Right lobe of liver (tissue), 6 donors: ENCODE data around the gene AGR2. TPM values are rescaled to one million over a fixed set of nuclear protein-coding genes. Genes with fewer than 3 reads are reported as not detected.
A peak's percentile ranks its signal among the peaks of the same experiment; 100 is the strongest.

Experiments used
- ATAC-seq, 4 donors: fragments of 200-7000 bp; cut with Tn5 transposase; one replicate each; pipeline ENCODE4 v1.9.1; 2020; ENCODE audit warnings: mild to moderate bottlenecking in 4 of 4, moderate library complexity in 4 of 4
- DNase-seq, 3 donors: peaks; one replicate each; pipeline ENCODE4 v3.0.0-alpha.2; 2020
- H3K27ac ChIP-seq, 3 donors: fragments of 200-600 bp; one replicate each; pipeline ENCODE4 v1.8.0; 2022
- H3K27me3 ChIP-seq, 2 donors: fragments of 200-600 bp; one replicate each; pipeline ENCODE4 v1.8.0; 2022
- H3K36me3 ChIP-seq, 4 donors: fragments of 200-600 bp; sonication (generic) in 1 of 4; one replicate each; pipeline versions ENCODE4 v1.5.1 to v1.8.0; 2017 to 2022; ENCODE audit warnings: control low read depth in 1 of 4
- H3K4me1 ChIP-seq, 4 donors: fragments of 200-600 bp; sonication (generic) in 1 of 4; one replicate each; pipeline versions ENCODE4 v1.5.1 to v1.8.0; 2017 to 2022; ENCODE audit warnings: control low read depth in 1 of 4
- H3K4me3 ChIP-seq, 3 donors: fragments of 200-600 bp; one replicate each; pipeline ENCODE4 v1.8.0; 2022
- H3K9me3 ChIP-seq, 4 donors: fragments of 200-600 bp; sonication (generic) in 1 of 4; one replicate each; pipeline versions ENCODE4 v1.5.1 to v1.8.0; 2017 to 2022; ENCODE audit warnings: control low read depth in 1 of 4
- POLR2A ChIP-seq: fragments of 450-650 bp; IDR thresholded peaks from one replicate; pipeline ENCODE4 v1.6.1; 2017; ENCODE audit warnings: antibody characterized with exemption, mild to moderate bottlenecking
- WGBS: methylation state at CpG from one replicate; pipeline ENCODE4 v1.1.6; 2018; ENCODE audit warnings: low coverage, low lambda C conversion rate; ENCODE audit not compliant: insufficient coverage; ENCODE audit errors: missing lambda C conversion rate; 5-methylcytosine and 5-hydroxymethylcytosine counted together
- intact Hi-C, 2 donors: fragments of 100-400 bp; cut with DNase I; formaldehyde crosslinking; loops; one replicate each; pipeline versions ENCODE4 v1.11.2 to v1.14.1; 2022
- total RNA-seq, 6 experiments: library from RNA; depleted of rRNA in 2 of 6; stranded (reverse); fragments of >200 nt in 2 of 6; fragmentation: NEBNext Ultra II Directional in 3 of 6; extraction: Animal tissue kit (Norgen Biotek cat#: 25700) in 3 of 6; gene quantifications; one replicate each; pipeline versions ENCODE4 v1.1.0 to v1.2.4, GENCODE V29; 2016 to 2023
- TF ChIP-seq, protein P1 (sequence below), 4 donors: fragments of 200-600 bp in 3 of 4; fragments of 450-650 bp in 1 of 4; IDR thresholded peaks; one replicate each; pipeline versions ENCODE4 v1.5.1 to v1.8.0; 2016 to 2022; ENCODE audit warnings: antibody characterized with exemption in 4 of 4, mild to moderate bottlenecking in 2 of 4
- donor health status: DM: no; HTN: yes; CAD: no.
- donor health status: DM: no; HTN: no; CAD: no.
- donor health status: DM: no; HTN: no; CAD: no.
- donor health status: DM: no; HTN: yes; CAD: no.
- donor health status: DM: no; HTN: yes; CAD: no.

AGR2 gene
- total RNA-seq, 6 experiments from 2014 or later, result 0.15 to 0.43 (median 0.33) TPM; not detected in 2

DNA sequence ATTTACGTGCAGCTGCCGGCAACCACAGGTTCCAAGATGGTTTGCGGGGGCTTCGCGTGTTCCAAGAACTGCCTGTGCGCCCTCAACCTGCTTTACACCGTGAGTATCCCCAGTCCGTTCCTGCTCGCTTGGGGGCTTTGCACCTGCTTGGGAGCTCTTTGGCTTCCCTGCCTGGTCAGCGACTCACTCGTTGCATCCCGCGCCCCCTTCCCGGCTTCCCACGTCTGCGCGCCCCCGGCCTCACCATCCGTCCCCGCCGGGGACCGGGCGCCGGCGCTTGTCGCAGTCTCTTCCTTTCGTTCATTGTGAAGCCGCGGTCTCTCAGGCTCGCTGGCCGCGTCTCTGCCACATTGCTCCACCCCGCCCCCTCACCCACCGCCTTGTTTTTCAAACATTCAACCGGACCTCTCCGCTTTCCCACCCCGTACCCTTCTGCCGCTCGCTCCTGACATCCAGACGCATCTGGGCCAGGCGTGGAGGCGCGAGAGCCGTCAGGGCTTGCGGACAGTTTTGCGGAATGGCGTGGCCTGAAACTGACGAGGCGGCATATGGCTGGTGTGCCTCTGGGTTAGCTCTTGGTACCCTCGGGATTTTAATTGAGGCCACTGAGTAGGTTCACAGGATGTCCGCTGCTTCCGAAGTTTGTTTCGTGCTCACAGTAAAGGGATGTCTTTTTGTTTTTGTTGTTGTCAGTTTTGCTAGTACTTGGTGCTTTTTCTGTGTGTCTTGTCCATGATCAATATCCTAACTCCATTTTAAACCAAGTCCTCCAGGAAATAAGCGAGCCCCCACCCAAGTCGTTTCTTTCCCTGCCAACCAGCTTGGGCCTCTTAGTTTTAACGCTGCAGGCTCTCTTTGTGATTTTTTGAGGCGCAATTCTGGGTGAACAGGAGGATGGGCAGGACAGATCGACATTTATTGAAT is 50.6 kb downstream of the AGR2 start:
- 15% methylated on average over 34 of the region's 58 CpGs for WGBS
- H3K4me3 ChIP-seq, result peak overlapping the region; percentile 73 to 88 (median 78)
- DNase-seq (peak; percentile 52 to 62 (median 59)), ATAC-seq (peak; percentile 41 to 51 (median 48))
- no peak for TF ChIP-seq POLR2A
- TF ChIP-seq, protein P1, sequence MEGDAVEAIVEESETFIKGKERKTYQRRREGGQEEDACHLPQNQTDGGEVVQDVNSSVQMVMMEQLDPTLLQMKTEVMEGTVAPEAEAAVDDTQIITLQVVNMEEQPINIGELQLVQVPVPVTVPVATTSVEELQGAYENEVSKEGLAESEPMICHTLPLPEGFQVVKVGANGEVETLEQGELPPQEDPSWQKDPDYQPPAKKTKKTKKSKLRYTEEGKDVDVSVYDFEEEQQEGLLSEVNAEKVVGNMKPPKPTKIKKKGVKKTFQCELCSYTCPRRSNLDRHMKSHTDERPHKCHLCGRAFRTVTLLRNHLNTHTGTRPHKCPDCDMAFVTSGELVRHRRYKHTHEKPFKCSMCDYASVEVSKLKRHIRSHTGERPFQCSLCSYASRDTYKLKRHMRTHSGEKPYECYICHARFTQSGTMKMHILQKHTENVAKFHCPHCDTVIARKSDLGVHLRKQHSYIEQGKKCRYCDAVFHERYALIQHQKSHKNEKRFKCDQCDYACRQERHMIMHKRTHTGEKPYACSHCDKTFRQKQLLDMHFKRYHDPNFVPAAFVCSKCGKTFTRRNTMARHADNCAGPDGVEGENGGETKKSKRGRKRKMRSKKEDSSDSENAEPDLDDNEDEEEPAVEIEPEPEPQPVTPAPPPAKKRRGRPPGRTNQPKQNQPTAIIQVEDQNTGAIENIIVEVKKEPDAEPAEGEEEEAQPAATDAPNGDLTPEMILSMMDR (IDR thresholded peaks at IDR 0.05), result no peak
- H3K27me3 ChIP-seq, result no peaks in the 10 kb centered on the region
- H3K4me1 ChIP-seq, result no peaks in the 10 kb centered on the region
- intact Hi-C loops, result no loop called here
- peak overlapping the region in 2 of 3 donors; percentile 31 to 49 for H3K27ac ChIP-seq
- H3K9me3 ChIP-seq, result no peaks in the 10 kb centered on the region
- H3K36me3 ChIP-seq, result no peaks in the 10 kb centered on the region

DNA sequence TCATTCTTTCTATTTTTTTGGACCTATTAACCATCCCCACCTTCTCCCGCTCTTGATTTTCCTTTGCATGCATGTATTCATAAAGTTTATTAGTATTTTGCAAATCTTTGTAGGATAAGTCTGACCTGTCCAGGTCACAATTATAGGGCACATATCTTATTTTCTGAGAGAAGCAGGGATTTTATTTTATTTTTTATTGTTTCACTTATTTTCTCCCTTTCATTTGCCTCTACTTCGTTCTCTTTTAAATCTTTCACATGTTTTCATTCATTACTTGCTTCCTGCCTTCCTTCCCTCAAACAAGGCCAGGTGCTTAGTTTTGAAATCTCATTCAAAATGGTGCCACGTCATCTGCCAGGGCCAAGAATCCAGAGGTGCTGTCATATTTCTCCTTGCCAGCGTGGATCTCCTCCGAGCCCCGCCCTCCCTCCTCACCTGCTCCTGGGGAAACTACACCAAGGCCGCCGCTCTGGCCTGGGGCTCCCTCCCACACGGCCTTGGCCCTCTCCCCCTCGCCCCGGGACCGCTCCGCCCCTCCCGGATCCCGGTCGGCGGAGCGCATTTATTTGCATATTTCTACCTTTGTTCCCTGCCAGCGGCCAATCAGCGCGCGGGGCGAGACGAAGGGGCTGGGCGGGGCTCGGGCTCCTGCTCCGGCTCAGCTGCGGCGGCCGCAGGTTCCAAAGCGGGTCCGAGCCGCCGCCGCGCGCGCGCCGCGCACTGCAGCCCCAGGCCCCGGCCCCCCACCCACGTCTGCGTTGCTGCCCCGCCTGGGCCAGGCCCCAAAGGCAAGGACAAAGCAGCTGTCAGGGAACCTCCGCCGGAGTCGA is 51.5 kb downstream of the AGR2 start, which contains the start of gene TSPAN13:
TSPAN13 (plus strand) TSS at position 654 of the 830 bp plus-strand sequence. CDS start 213 bp downstream, outside the sequence.
- H3K9me3 ChIP-seq, result no peaks in the 10 kb centered on the region
- DNase-seq (peak; percentile 94 to 96 (median 95)), ATAC-seq (peak; percentile 95 to 99 (median 98))
- H3K27ac ChIP-seq, result peak within 1 kb of the TSS in 2 of 3 donors; percentile 31 to 49
- intact Hi-C loops, result no loop called here
- no peaks in the 10 kb centered on the region for H3K27me3 ChIP-seq
- H3K4me1 ChIP-seq, result no peaks in the 10 kb centered on the region
- no peaks in the 10 kb centered on the region for H3K36me3 ChIP-seq
- WGBS, result 7% methylated on average over 18 of the region's 48 CpGs
- H3K4me3 ChIP-seq, result peak within 1 kb of the TSS; percentile 73 to 88 (median 78)
- TF ChIP-seq, protein P1 (IDR thresholded peaks at IDR 0.05), result no peak
- TF ChIP-seq POLR2A, result peak; percentile 68

DNA sequence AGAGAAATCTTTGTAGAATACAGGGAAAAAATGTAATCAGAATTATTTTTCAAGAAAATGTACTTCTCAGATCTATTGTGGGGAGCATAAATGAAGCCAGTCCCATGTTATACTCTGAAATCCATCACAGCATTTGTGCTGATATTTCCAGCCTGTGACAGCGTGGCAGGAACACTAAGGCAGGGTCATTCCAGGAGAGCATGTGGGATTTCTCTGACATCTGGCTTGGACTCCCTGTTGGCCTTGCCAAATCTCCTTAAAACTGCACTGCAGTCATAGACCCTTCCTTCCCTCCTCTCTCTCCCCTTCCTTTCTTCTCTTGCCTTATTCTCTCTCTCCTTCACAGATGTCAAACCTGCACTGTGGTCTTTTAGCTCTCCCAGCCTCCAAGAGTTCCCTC is 57.7 kb downstream of the AGR2 start:
- H3K36me3 ChIP-seq, result no peaks in the 10 kb centered on the region

DNA sequence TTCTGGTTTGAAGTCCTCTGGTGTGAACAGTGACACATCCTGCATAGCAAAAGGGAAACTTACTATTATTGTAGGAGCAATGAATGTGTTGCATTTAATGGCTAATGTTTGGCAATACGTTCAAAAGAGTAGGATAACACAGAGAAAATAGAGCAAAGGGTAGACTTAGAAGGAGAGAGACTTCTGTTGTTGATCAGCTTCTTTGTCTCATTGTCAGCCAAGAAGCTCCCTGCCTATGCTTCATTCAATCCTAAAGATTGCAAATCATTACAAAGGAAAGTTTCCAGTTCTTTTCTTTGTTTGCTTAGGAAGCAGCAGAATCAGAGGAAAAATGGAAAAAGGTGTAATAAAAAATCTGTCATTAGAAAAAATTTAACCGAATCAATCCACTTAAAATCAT is 59.2 kb downstream of the AGR2 start:
- no peaks in the 10 kb centered on the region for H3K27me3 ChIP-seq
- intact Hi-C loops, result no loop called here
- TF ChIP-seq, protein P1 (IDR thresholded peaks at IDR 0.05), result no peak
- no peak for TF ChIP-seq POLR2A
- no peak overlapping the region for H3K27ac ChIP-seq
- H3K36me3 ChIP-seq, result no peaks in the 10 kb centered on the region
- no peak for DNase-seq
- no peak overlapping the region for H3K4me3 ChIP-seq
- WGBS, result 77% methylated on average over 2 of the region's 2 CpGs
- H3K4me1 ChIP-seq, result no peaks in the 10 kb centered on the region
- H3K9me3 ChIP-seq, result no peaks in the 10 kb centered on the region
- no peak for ATAC-seq

More for the DNA sequence above, 57.7 kb downstream of the AGR2 start:
- no peak for DNase-seq
- ATAC-seq, result peak in 1 of 4 donors; percentile 50
- no peaks in the 10 kb centered on the region for H3K9me3 ChIP-seq
- H3K27me3 ChIP-seq, result no peaks in the 10 kb centered on the region
- intact Hi-C loops, result no loop called here
- no peak overlapping the region for H3K4me3 ChIP-seq
- TF ChIP-seq POLR2A, result no peak
- TF ChIP-seq, protein P1 (IDR thresholded peaks at IDR 0.05), result no peak
- 57% methylated on average over 1 of the region's 1 CpG for WGBS
- H3K27ac ChIP-seq, result no peak overlapping the region
- no peaks in the 10 kb centered on the region for H3K4me1 ChIP-seq
